PFSK-1 (cell line): Measurements from ENCODE around the gene FAM13A.

ENCODE experiments used
- FOXP2 ChIP-seq: optimal IDR thresholded peaks from 2 replicates; pipeline ENCODE3; 2011; ENCODE audit warnings: borderline replicate concordance, control low read depth, inconsistent platforms; ENCODE audit not compliant: insufficient read depth; ENCODE audit errors: extremely low read length, extremely low read depth
- POLR2AphosphoS5 ChIP-seq: IDR thresholded peaks from 2 replicates; pipeline ENCODE4 v1.6.1; 2012; ENCODE audit warnings: low read depth, mild to moderate bottlenecking, control low read depth, low read length, moderate library complexity
- SIN3A ChIP-seq: IDR thresholded peaks from 2 replicates; pipeline ENCODE4 v1.6.1; 2012; ENCODE audit warnings: mild to moderate bottlenecking, low read length, moderate library complexity, borderline replicate concordance; ENCODE audit not compliant: insufficient read depth
- TAF1 ChIP-seq: IDR thresholded peaks from 2 replicates; pipeline ENCODE4 v1.6.1; 2012; ENCODE audit warnings: low read length, control low read depth, borderline replicate concordance; ENCODE audit not compliant: insufficient read depth
- TF ChIP-seq, protein P1 (sequence below), 2 experiments: IDR thresholded peaks; 2 replicates each; pipeline versions ENCODE4 v1.6.1 to v1.8.0; 2011 to 2012; ENCODE audit warnings: low read depth in 2 of 2, low read length in 2 of 2, control low read depth in 1 of 2, inconsistent platforms in 1 of 2, mild to moderate bottlenecking in 1 of 2, moderate library complexity in 1 of 2; ENCODE audit not compliant: insufficient read depth in 1 of 2

FAM13A gene

DNA sequence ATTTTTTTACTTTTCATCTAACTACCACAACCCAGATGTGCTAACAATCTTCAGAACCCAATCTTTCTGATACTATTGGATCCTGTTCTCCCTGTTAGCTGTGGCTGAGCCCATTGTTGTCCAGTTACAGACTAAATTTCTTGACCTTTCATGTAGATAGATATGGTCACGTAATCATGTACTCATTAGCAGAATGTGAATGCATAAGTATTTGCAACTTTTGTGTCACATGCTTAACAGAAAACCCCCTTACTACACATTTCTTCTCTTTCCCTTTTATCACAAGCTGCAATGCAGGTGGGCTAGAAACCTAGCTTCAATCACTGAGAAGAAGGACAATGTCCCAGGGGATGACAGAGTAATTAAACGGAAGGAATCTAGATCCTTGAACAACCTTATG is 13.1 kb upstream of the FAM13A start:
- TF ChIP-seq TAF1 (no peak), FOXP2 (no peak), SIN3A (no peak), POLR2AphosphoS5 (no peak)
- TF ChIP-seq, protein P1, sequence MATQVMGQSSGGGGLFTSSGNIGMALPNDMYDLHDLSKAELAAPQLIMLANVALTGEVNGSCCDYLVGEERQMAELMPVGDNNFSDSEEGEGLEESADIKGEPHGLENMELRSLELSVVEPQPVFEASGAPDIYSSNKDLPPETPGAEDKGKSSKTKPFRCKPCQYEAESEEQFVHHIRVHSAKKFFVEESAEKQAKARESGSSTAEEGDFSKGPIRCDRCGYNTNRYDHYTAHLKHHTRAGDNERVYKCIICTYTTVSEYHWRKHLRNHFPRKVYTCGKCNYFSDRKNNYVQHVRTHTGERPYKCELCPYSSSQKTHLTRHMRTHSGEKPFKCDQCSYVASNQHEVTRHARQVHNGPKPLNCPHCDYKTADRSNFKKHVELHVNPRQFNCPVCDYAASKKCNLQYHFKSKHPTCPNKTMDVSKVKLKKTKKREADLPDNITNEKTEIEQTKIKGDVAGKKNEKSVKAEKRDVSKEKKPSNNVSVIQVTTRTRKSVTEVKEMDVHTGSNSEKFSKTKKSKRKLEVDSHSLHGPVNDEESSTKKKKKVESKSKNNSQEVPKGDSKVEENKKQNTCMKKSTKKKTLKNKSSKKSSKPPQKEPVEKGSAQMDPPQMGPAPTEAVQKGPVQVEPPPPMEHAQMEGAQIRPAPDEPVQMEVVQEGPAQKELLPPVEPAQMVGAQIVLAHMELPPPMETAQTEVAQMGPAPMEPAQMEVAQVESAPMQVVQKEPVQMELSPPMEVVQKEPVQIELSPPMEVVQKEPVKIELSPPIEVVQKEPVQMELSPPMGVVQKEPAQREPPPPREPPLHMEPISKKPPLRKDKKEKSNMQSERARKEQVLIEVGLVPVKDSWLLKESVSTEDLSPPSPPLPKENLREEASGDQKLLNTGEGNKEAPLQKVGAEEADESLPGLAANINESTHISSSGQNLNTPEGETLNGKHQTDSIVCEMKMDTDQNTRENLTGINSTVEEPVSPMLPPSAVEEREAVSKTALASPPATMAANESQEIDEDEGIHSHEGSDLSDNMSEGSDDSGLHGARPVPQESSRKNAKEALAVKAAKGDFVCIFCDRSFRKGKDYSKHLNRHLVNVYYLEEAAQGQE (IDR thresholded peaks at IDR 0.05; ENCODE audit: insufficient read depth in 1 of 2, low read depth in 2 of 2, low read length in 2 of 2), result no peak

DNA sequence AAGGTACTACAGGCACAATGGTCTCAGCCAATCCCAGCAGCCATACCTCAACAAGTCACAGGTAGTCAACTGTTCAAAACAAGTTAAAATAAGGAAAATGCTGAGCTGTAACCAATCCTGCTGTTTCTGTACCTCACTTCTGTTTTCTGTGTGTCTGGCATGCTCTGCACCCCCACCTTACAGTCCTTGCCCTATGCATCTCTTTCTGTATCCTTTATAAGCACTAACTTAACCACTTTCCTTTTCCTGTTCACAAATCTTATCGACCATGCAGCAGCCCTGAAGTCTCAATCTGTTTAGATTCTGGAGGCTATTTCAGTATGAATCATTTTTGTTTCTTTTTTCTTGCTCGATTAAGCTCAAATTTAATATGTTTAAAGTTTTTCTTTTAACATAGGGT is 12.5 kb upstream of the FAM13A start:
- no peak for TF ChIP-seq TAF1
- TF ChIP-seq, protein P1 (IDR thresholded peaks at IDR 0.05; ENCODE audit: insufficient read depth in 1 of 2, low read depth in 2 of 2, low read length in 2 of 2), result no peak
- no peak for TF ChIP-seq SIN3A
- no peak for TF ChIP-seq POLR2AphosphoS5
- TF ChIP-seq FOXP2, result no peak

DNA sequence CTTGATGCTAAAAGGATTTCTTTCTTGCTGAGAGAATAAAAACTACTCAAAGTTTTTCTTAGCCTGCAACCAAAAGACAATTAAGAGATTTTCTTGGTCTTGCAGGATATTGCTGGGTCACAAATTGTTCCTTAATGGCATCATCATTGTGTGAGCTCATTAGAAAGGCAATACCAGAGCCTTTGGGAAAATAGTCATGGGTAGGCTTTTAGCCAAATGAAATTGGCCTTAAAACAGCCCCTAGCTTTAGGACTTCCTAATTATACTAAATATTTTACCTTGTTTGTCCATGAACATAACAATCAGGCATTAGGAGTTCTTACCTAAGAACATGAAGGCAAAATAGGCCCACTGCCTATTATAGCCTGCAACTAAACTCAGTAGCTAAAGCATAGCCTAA is 10.4 kb upstream of the FAM13A start:
- TF ChIP-seq POLR2AphosphoS5, result no peak
- no peak for TF ChIP-seq TAF1
- no peak for TF ChIP-seq FOXP2
- TF ChIP-seq SIN3A, result no peak
- TF ChIP-seq, protein P1 (IDR thresholded peaks at IDR 0.05; ENCODE audit: insufficient read depth in 1 of 2, low read depth in 2 of 2, low read length in 2 of 2), result no peak

DNA sequence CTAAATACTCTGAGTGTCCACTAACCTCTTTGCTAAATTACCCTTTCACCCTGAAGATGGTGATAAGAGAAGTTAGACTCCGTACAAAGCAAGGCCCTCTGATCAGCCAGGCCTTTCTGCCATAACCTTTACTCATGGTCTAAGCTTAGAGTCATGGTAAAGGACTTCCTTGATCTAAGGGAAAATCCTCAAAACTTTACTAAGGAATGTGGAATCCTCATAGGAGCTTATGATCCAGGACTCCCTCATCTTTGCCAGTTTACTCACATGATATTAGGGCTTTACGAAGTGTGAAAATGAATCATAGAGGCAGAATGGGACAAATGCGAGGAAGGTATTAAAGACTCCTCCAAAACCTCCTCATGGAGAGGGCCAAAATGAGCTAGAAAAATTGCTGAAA is 7.9 kb upstream of the FAM13A start:
- TF ChIP-seq, protein P1 (IDR thresholded peaks at IDR 0.05; ENCODE audit: insufficient read depth in 1 of 2, low read depth in 2 of 2, low read length in 2 of 2), result no peak
- TF ChIP-seq FOXP2, result no peak
- TF ChIP-seq SIN3A, result no peak
- no peak for TF ChIP-seq POLR2AphosphoS5
- TF ChIP-seq TAF1, result no peak
